Activated CD8-positive, alpha-beta memory T cell treated with anti-CD3 and anti-CD28 coated beads, Interleukin-2, amount 10 ng/mL, durations not matched to agents 7 days and 5 days (primary cell): ENCODE data around the gene FAM25G. TPM values are rescaled to one million over a fixed set of nuclear protein-coding genes. Genes with fewer than 3 reads are reported as not detected.
A peak's percentile ranks its signal among the peaks of the same experiment; 100 is the strongest.

ENCODE experiments used
- ATAC-seq: fragments of 150-1000 bp; cut with Tn5 transposase; one replicate; pipeline ENCODE4 v1.10.0; 2021; ENCODE audit warnings: moderate library complexity
- CTCF ChIA-PET: fragments of 350-600 bp; sonication (Branson Sonifier 250); formaldehyde crosslinking; loops from one replicate; lab custom pipeline; 2021; ENCODE audit warnings: antibody characterized with exemption; lab: Charles Lee
- DNase-seq: peaks from one replicate; pipeline ENCODE4 v3.0.0-alpha.2; 2020
- H3K27ac Mint-ChIP-seq: one replicate; pipeline ENCODE4 v1.8.0; 2021; ENCODE audit warnings: mild to moderate bottlenecking, mixed read lengths
- H3K27me3 Mint-ChIP-seq: one replicate; pipeline ENCODE4 v1.8.0; 2021; ENCODE audit warnings: mixed read lengths
- H3K36me3 Mint-ChIP-seq: one replicate; pipeline ENCODE4 v1.8.0; 2021; ENCODE audit warnings: mild to moderate bottlenecking, mixed read lengths
- H3K4me1 Mint-ChIP-seq: one replicate; pipeline ENCODE4 v1.8.0; 2021; ENCODE audit warnings: mixed read lengths
- H3K4me3 Mint-ChIP-seq: one replicate; pipeline ENCODE4 v1.8.0; 2021; ENCODE audit warnings: mild to moderate bottlenecking, moderate library complexity, mixed read lengths
- H3K9me3 Mint-ChIP-seq: one replicate; pipeline ENCODE4 v1.8.0; 2022; ENCODE audit warnings: low read depth, mixed read lengths
- total RNA-seq, 2 experiments: library from RNA; stranded (reverse); gene quantifications; one replicate each; pipeline ENCODE4 v1.2.3, GENCODE V29; 2021

Gene FAM25G
- total RNA-seq, 2 experiments from 2014 or later, result not detected

- no peak for DNase-seq
- H3K27ac Mint-ChIP-seq, result no peak overlapping the region
Observed at GRCh38 chr10:47449102-47449978, 42.2 kb downstream of the FAM25G start.

GRCh38 chr10:47447705-47448104 lies 43.8 kb downstream of the FAM25G start:
- ATAC-seq (no peak), DNase-seq (peak; percentile 14)
- H3K36me3 Mint-ChIP-seq, result peaks cover 2% of the 10 kb centered on the region
- peaks cover 10% of the 10 kb centered on the region for H3K9me3 Mint-ChIP-seq
- CTCF ChIA-PET, result no interaction called here
- no peak overlapping the region for H3K4me3 Mint-ChIP-seq
- H3K27ac Mint-ChIP-seq, result no peak overlapping the region
- peaks cover 8% of the 10 kb centered on the region for H3K27me3 Mint-ChIP-seq
- H3K4me1 Mint-ChIP-seq, result peaks cover 14% of the 10 kb centered on the region

More at GRCh38 chr10:47449102-47449978, 42.2 kb downstream of the FAM25G start:
- Mint-ChIP-seq H3K27me3 (peaks cover 10% of the 10 kb centered on the region), H3K4me1 (peaks cover 14% of the 10 kb centered on the region), H3K4me3 (no peak overlapping the region), H3K36me3 (peaks cover 2% of the 10 kb centered on the region), H3K9me3 (peaks cover 10% of the 10 kb centered on the region)
- CTCF ChIA-PET, result no interaction called here
- no peak for ATAC-seq

GRCh38 chr10:47447209-47447608 lies 44.3 kb downstream of the FAM25G start:
- ATAC-seq (no peak), DNase-seq (no peak)
- H3K9me3 Mint-ChIP-seq, result peaks cover 10% of the 10 kb centered on the region
- CTCF ChIA-PET, result no interaction called here
- no peak overlapping the region for H3K4me3 Mint-ChIP-seq
- H3K27ac Mint-ChIP-seq, result no peak overlapping the region
- peaks cover 14% of the 10 kb centered on the region for H3K4me1 Mint-ChIP-seq
- peaks cover 2% of the 10 kb centered on the region for H3K36me3 Mint-ChIP-seq
- H3K27me3 Mint-ChIP-seq, result peaks cover 10% of the 10 kb centered on the region

GRCh38 chr10:47445720-47446119 lies 45.8 kb downstream of the FAM25G start:
- Mint-ChIP-seq H3K27me3 (peaks cover 16% of the 10 kb centered on the region), H3K27ac (no peak overlapping the region), H3K4me1 (peaks cover 14% of the 10 kb centered on the region), H3K36me3 (peaks cover 2% of the 10 kb centered on the region), H3K9me3 (peaks cover 10% of the 10 kb centered on the region), H3K4me3 (no peak overlapping the region)
- no peak for ATAC-seq
- no peak for DNase-seq
- CTCF ChIA-PET, result no interaction called here

GRCh38 chr10:47444047-47444446 lies 47.5 kb downstream of the FAM25G start:
- H3K27me3 Mint-ChIP-seq, result peaks cover 22% of the 10 kb centered on the region
- ATAC-seq (no peak), DNase-seq (no peak)
- H3K4me3 Mint-ChIP-seq, result no peak overlapping the region
- peaks cover 12% of the 10 kb centered on the region for H3K4me1 Mint-ChIP-seq
- H3K36me3 Mint-ChIP-seq, result peaks cover 2% of the 10 kb centered on the region
- CTCF ChIA-PET, result no interaction called here
- peaks cover 10% of the 10 kb centered on the region for H3K9me3 Mint-ChIP-seq
- H3K27ac Mint-ChIP-seq, result no peak overlapping the region

GRCh38 chr10:47443145-47443544 lies 48.4 kb downstream of the FAM25G start:
- CTCF ChIA-PET, result no interaction called here
- DNase-seq, result no peak
- peaks cover 2% of the 10 kb centered on the region for H3K36me3 Mint-ChIP-seq

GRCh38 chr10:47442351-47442750 lies 49.1 kb downstream of the FAM25G start:
- no peak for ATAC-seq
- Mint-ChIP-seq H3K27me3 (peaks cover 22% of the 10 kb centered on the region), H3K36me3 (peaks cover 2% of the 10 kb centered on the region), H3K9me3 (peaks cover 6% of the 10 kb centered on the region), H3K4me1 (no peaks in the 10 kb centered on the region), H3K4me3 (no peak overlapping the region), H3K27ac (no peak overlapping the region)
- CTCF ChIA-PET, result no interaction called here
- DNase-seq, result no peak

More at GRCh38 chr10:47443145-47443544, 48.4 kb downstream of the FAM25G start:
- H3K27ac Mint-ChIP-seq, result no peak overlapping the region
- no peak for ATAC-seq
- H3K4me3 Mint-ChIP-seq, result no peak overlapping the region
- peaks cover 10% of the 10 kb centered on the region for H3K9me3 Mint-ChIP-seq
- H3K4me1 Mint-ChIP-seq, result peaks cover 4% of the 10 kb centered on the region
- H3K27me3 Mint-ChIP-seq, result peaks cover 22% of the 10 kb centered on the region

GRCh38 chr10:47441938-47442337 lies 49.6 kb downstream of the FAM25G start:
- DNase-seq (peak; percentile 21), ATAC-seq (no peak)
- Mint-ChIP-seq H3K4me1 (no peaks in the 10 kb centered on the region), H3K27ac (no peak overlapping the region), H3K27me3 (peaks cover 23% of the 10 kb centered on the region), H3K4me3 (no peak overlapping the region), H3K36me3 (peaks cover 2% of the 10 kb centered on the region), H3K9me3 (peaks cover 6% of the 10 kb centered on the region)
- CTCF ChIA-PET, result no interaction called here

- no peak overlapping the region for H3K27ac Mint-ChIP-seq
- ATAC-seq (no peak), DNase-seq (no peak)
- peaks cover 2% of the 10 kb centered on the region for H3K36me3 Mint-ChIP-seq
- CTCF ChIA-PET, result no interaction called here
- H3K4me1 Mint-ChIP-seq, result no peaks in the 10 kb centered on the region
- H3K4me3 Mint-ChIP-seq, result no peak overlapping the region
- H3K27me3 Mint-ChIP-seq, result peaks cover 34% of the 10 kb centered on the region
- peaks cover 1% of the 10 kb centered on the region for H3K9me3 Mint-ChIP-seq
Observed at GRCh38 chr10:47440207-47440606, 51.3 kb downstream of the FAM25G start.

- Mint-ChIP-seq H3K9me3 (no peaks in the 10 kb centered on the region), H3K27ac (no peak overlapping the region)
Observed at GRCh38 chr10:47438857-47439474, 52.5 kb downstream of the FAM25G start.

More at GRCh38 chr10:47438857-47439474, 52.5 kb downstream of the FAM25G start:
- no peaks in the 10 kb centered on the region for H3K4me1 Mint-ChIP-seq
- H3K4me3 Mint-ChIP-seq, result no peak overlapping the region
- DNase-seq, result peak; percentile 16
- CTCF ChIA-PET, result no interaction called here
- no peak for ATAC-seq
- no peaks in the 10 kb centered on the region for H3K36me3 Mint-ChIP-seq
- peaks cover 38% of the 10 kb centered on the region for H3K27me3 Mint-ChIP-seq

Other genes starting within 250 kb of the FAM25G start
- gene GDF10, start 191.5 kb downstream of the FAM25G start, total RNA-seq, result under 1 TPM in 1 of 2 experiments, not detected in 1; 0.45 TPM
- gene GDF2, start 169.2 kb downstream of the FAM25G start, total RNA-seq, result not detected
- not detected for gene RBP3, start 143.3 kb downstream of the FAM25G start, total RNA-seq
- under 1 TPM in 1 of 2 experiments, not detected in 1; 0.12 TPM for gene ZNF488, start 107.4 kb downstream of the FAM25G start, total RNA-seq
- gene ANXA8, start 7.6 kb downstream of the FAM25G start, total RNA-seq, result 1 to 10 TPM in 1 of 2 experiments, under 1 TPM in 1; 0.23 to 1.3 TPM
- 1 to 10 TPM; 1.8 to 3.8 TPM for gene AGAP9, start 31.9 kb upstream of the FAM25G start, total RNA-seq